Activated CD4-positive, alpha-beta T cell treated with anti-CD3 and anti-CD28 coated beads, Interleukin-2, Interleukin-6, amounts not matched to agents 100 ng/mL and 50 ng/mL, durations not matched to agents 16 hours and 8 hours (primary cell): ENCODE results near the gene PIF1.

Experiments
- DNase-seq: peaks from one replicate; pipeline ENCODE4 v3.0.0-alpha.2; 2020

PIF1 gene, protein sequence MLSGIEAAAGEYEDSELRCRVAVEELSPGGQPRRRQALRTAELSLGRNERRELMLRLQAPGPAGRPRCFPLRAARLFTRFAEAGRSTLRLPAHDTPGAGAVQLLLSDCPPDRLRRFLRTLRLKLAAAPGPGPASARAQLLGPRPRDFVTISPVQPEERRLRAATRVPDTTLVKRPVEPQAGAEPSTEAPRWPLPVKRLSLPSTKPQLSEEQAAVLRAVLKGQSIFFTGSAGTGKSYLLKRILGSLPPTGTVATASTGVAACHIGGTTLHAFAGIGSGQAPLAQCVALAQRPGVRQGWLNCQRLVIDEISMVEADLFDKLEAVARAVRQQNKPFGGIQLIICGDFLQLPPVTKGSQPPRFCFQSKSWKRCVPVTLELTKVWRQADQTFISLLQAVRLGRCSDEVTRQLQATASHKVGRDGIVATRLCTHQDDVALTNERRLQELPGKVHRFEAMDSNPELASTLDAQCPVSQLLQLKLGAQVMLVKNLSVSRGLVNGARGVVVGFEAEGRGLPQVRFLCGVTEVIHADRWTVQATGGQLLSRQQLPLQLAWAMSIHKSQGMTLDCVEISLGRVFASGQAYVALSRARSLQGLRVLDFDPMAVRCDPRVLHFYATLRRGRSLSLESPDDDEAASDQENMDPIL

DNA sequence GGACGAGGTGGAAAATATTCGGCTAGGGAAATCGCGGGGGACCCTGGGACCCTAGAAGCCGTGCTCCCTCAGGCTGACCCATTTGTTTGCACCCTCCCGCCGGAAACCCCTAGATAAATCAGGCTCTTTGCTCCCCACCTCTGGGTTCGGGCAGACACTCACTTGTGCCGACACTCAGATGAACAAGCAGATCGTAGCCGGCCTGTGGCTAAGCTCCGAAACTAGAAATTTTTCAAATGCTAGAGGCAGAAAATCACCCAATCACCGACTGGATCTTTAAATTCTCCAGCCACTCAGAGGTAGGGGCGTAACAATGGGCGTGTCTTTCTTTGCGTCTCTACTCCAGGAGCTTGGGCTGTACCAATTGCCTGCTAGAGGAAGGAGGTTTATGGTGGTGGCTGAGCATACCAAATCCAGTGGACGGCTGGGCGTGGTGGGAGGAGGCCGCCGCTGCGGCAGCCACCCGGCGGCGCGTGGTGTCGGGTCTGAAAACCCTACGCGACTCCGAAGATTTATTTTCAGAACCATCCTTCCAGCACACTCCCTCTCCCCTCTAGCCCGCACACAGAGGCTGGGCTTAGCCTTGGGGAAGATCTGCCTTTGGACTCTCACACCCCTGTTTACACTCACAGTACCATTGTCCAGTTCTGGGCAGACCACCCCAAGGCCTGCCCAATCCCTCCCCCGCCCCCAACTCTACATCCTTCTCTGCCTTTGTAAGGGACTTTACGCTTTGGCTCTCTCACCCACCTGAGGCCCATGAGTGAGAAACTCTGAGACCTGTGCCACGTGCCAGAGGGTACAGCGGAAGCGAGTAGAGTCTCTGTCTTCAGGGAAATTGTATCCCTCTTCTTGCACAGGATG is at the start of gene PIF1:
TSS of gene PIF1 (minus strand) at position 217 of the 864 bp plus-strand sequence. CDS start 1,312 bp downstream, outside the sequence.
- peak; percentile 97 for DNase-seq

GRCh38 chr15:64870353-64870752 is 44.9 kb upstream of the PIF1 start:
- no peak for DNase-seq

DNA sequence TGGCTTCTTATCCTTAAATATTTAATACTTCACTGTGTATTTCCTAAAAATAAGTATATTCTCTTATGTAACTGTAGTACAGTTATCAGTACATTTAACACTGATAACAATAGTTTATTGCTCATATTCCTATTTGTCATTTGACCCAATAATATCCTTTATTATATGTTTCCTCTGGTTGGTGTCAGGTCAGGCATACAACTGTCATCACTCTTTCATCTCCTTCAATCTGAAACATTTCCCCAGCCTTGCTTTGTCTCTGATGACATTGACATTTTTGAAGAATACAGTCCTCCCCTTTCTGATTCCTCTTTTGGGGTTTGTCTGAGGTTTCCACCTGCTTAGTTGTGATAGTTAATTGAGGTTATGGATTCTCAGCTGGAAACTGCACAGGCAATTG is 44.1 kb upstream of the PIF1 start:
- no peak for DNase-seq

DNA sequence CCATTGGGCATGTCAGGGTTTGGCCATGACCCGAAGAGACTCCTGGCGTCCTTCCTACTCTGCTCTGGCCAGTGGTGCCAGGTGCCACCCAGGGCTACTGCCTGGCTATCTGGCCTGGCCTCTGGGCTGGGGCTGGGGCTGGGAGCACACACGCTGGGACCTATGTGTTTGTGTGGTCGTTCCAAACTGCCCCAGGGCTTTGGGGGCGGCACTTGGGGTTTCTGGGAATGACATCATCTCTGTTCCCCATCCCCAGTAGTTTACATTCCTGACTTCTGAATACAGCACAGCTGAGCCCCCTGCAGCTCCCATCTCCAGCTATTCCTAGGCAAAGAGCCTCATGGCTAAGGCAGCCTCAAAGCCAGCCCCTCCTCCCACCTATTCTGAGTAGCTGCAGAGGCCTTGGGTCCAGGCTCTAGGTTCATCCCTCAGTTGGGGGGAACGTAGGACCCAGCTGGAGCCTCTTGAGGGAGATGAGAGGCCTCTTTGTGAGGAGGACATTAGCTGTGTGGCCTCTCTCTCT is 40.6 kb upstream of the PIF1 start:
- DNase-seq = no peak

GRCh38 chr15:64865126-64865997 is 39.9 kb upstream of the PIF1 start:
- no peak for DNase-seq

DNA sequence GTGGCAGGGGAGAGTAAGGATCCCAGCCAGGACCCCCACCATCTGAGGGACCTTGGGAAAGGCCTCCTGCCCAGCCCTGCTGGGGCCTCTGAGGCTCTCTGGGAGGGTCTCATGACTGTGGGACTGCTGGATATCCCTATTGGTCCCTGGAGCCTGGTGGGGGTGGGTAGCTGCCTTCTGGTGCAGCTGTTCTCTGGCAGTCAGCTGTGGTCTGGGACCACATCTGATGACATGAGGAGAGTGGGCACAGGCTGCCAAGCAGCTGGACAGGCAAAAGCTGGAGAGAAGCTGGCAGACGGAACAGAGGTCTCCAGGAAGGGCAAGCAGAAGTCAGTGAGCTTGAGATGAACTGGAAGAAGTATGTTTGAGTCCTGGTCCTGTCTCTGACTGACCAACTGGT is 38.6 kb upstream of the PIF1 start:
- no peak for DNase-seq

GRCh38 chr15:64862408-64862807 is 37.0 kb upstream of the PIF1 start:
- no peak for DNase-seq

GRCh38 chr15:64861960-64862359 is 36.5 kb upstream of the PIF1 start:
- DNase-seq = no peak

DNA sequence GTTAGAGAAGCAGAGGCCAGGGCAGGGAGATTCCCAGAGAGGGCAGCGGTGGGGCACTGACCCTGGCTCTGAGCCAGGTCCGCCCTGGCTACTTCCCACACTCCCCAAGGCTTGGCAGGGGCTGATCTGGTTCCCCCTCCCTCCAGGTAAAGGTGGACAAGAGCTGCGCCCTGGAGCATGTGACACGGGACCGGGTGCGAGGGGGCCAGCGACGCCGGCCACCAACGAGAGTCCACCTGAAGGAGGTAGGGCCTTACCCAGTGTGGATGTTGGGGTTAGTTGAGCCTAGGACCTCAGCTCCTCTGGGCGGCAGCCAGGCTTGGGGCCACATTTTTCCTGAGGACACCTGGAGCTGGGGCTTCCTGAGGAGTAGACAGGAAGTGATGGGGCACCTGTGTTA is 35.9 kb upstream of the PIF1 start:
- no peak for DNase-seq

GRCh38 chr15:64859226-64859625 is 33.8 kb upstream of the PIF1 start:
- no peak for DNase-seq

GRCh38 chr15:64858021-64858575 is 32.7 kb upstream of the PIF1 start:
- DNase-seq = no peak

GRCh38 chr15:64857421-64857820 is 32.0 kb upstream of the PIF1 start:
- no peak for DNase-seq

DNA sequence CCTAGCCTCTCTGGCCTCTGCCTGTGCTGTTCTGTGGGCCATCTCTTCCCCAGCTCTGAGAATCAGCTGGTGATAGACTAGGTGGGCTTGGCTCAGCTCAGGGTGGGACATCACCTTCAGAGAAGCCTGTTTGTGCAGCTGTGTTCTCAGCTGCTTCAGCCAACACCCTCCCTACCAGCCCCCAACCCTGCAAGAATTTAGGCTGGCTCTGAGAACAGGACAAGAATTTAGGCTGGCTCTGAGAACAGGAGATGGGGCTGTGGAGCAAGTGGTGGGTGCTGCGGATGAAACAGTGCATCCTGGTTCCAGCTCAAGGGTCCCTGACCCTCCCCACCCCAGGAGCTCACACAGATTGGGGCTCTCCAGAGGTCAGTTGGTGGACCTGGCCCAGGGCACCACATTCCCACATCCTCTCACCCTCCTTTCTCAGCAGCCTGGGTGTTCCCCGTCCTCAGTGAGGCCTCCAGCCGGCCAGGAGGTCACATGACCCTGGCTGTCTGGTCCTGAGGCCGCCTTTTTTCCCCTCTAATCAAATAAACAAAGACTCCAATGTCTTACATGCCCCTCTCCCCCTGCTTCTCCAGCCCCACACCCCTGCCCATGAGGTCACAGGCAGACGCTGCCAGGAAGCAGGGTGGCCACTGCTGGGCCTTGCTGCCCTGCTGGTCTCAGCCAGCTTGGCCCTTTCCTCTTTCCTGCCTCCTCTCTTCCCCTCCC is 31.1 kb upstream of the PIF1 start:
- no peak for DNase-seq

DNA sequence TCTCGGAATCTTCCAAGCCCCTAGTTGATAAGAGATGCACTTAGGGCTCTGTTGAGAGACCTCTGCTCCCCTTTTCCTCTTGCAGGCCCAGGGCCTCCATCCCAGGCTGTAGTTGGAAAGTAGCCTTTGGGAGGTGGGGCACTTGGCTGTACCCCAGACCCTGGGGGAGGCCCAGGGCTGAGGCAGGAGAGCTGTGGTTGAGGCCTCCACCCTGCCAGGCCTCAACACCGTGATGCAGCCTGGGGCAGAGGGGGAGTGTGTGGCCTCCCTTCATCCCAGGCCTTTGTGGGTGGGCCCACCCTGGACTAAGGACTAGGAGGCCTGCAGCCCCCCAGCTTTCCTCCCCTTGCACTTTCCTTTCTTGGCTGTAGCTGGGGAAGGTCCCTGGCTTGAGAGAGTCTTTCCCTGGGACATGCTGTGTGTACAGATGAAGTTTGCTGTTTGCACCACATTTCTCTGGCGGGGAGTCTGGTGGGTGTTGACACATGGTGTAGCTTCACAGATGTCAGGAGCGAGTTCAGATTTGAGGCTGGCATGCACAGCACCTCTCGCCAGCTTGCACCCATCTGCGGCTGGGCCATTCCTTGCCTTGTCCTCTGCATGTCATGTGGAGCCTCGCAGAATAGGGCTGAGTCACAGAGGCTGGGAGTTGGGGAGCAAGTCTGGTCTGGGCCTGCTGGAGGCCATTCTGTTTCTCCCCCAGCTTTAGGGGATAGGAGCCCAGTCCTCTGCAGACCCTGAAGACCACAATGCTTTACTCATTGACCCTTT is 29.9 kb upstream of the PIF1 start:
- DNase-seq = no peak

DNA sequence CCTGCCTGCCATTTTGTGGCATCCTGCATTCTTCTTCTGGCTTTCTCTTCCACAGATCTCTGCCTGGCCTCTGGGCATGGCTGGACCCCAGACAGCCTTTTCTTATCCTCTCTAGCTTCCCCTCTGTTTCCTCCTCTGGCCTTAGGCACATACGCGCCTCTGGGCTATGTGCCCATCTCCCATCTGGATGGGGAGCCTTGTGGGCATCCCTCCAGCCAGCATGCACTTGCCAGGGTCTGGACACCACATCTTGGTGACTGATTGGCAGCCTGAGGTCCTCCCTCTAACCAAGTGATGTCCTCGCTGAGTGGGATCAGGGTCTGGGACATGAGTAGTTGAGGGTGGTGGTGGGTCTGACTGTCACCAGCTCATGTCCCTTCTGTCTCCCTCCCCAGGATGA is 29.1 kb upstream of the PIF1 start:
- no peak for DNase-seq

DNA sequence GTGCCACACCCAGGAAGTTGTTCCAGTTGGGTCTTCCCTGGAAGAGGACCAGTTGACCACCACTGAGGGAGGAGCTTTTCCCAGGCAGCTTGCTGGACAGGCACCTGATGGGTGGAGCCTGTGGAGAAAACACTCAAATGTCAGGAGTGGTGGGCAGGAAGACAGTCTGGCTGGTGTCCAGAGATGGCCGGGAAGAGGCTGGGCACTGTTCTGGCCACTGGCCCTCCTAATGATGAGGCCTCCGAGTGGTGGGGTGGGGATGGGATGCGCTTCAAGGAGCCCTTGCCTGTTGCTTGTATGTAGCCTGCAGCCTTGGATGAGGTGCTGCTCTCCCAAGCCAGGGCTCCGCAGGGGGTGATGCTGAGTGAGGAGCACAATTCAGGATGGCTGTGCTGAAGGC is 28.6 kb upstream of the PIF1 start:
- no peak for DNase-seq

GRCh38 chr15:64851503-64851840 is 26.0 kb upstream of the PIF1 start:
- DNase-seq = no peak

DNA sequence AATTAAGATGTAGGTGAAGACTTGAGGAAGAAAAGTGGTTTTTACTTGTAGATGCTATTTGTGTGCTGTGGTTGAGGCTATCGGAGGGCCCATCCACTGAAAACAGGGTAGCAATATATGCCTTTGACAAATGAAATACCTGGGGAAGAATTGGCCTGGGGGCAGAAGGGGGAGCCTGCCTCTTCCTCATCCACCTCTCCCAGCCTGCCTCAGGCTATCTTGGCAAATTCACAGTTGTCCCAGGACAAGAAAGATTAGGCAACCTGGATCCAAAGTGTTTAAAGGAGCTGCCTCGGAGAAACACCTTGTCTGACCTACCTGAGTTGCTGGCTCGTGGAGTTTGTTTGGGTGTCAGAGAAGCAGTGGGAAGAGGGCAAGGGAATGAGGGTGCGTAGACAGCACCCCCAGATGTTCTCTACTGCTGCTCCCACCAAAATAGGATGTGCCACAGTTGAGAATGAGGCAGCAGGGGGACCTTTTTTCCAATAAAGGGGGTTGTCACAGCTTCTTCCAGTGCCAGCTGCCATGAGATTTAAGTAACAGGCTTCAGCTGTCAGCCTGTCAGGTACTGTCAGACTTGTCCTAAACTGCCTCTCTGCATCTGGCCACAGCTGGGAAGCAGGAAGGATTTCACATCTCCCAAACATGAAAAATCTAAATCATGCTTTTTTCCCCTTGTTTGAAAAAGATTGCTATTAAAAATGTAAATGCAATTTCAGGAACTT is 25.5 kb upstream of the PIF1 start:
- DNase-seq = no peak

- DNase-seq = no peak
Observed at GRCh38 chr15:64847876-64848716, 22.6 kb upstream of the PIF1 start.
